Smooth muscle cell of the brain vasculature (primary cell): Measurements from ENCODE around the gene SLC38A3.
"Not testable (repeated sequence)": the region's sequence is repeated elsewhere in the genome, so short reads cannot be mapped to it uniquely, and the experiment has no call there.

Source experiments
- DNase-seq: peaks from one replicate; pipeline ENCODE4 v3.0.0-alpha.2; 2012; ENCODE audit warnings: low read depth, low spot score

SLC38A3 gene

DNA sequence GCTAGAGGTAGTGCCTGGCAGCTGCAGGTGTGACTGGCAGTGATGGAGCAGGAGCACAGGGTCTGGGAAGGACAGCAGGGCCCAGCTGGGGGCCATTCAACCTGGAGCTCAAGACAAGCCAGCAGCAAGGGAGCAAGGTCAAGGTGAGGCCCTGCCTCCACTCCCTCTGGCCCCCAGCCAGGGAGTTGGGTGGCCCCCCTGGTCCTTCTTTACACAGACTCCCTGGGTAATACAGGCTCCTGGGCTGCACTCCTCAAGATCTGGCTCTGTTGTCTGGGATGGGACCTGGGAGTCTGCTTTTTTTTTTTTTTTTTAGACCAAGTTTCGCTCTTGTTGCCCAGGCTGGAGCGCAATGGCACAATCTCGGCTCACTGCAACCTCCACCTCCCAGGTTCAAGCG is 45.4 kb downstream of the SLC38A3 start:
- no peak for DNase-seq

DNA sequence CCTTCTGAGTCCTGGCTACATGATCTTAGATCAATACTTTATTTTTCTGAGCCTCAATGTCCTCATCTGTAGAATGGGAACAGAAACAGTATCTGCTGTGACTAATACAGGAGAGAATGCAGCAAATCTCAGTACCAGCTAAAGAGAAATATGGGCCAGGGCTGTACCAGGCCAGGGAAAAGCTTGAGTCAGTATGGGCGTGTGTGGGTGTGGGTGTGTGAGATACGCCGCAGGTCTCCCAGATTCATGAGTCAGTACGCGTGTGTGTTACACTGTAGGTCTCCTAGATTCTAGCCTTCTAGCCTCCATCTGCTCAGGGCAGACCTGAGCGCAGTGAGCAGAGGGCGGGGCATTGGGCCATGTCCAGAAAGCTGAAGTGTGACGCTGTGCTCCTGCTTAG is 46.1 kb downstream of the SLC38A3 start:
- no peak for DNase-seq

GRCh38 chr3:50254577-50255250 is 49.6 kb downstream of the SLC38A3 start:
- DNase-seq, result no peak

DNA sequence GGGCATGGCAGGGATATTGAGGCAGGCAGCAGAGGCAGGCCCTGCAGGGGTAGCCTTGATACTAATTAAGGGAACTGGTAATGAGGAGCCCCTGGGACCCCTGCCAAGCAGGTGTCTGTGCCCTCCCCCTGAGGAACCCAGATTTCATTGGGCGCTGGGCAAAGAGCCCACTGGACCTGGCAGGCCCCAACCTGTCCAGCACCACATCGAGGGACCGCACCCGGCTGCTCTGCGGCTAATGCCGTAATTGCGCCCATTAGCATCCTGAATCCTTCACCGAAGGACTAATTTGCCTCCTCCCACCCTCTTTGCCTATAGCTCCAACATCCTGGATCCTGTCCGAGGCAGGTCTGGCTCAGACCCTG is 50.2 kb downstream of the SLC38A3 start:
- DNase-seq, result no peak

GRCh38 chr3:50256978-50257890 is 52.2 kb downstream of the SLC38A3 start:
- DNase-seq, result no peak

DNA sequence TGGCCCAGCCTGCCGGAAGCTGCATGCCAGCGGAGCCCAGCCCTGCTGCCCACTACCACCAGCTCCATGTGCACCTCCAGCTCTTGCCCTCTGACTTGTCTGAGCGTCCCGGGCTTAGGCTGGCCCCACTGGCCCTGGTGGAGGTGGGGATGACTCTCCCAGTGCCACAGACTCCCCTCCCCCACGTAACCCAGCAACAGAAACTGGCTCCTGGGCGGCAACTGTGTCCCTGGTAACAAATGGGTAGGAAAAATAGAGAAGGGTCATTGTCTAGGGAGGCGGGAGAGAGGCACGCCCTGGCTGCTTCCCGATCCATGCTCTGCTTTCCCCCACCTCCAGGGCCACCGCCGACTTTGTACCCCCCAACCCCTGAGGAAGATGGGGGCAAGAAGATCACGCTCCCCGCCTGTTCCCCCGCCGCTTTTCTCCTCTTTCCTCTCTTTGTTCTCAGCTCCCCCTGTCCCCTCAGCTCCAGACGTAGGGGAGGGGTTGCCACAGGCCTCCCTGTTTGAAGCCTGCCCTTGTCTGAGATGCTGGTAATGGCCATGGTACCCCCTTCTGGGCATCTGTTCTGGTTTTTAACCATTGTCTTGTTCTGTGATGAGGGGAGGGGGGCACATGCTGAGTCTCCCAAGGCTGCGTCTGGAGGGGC is 53.1 kb downstream of the SLC38A3 start:
- DNase-seq, result no peak

GRCh38 chr3:50258979-50259378 is 53.9 kb downstream of the SLC38A3 start:
- DNase-seq, result no peak

DNA sequence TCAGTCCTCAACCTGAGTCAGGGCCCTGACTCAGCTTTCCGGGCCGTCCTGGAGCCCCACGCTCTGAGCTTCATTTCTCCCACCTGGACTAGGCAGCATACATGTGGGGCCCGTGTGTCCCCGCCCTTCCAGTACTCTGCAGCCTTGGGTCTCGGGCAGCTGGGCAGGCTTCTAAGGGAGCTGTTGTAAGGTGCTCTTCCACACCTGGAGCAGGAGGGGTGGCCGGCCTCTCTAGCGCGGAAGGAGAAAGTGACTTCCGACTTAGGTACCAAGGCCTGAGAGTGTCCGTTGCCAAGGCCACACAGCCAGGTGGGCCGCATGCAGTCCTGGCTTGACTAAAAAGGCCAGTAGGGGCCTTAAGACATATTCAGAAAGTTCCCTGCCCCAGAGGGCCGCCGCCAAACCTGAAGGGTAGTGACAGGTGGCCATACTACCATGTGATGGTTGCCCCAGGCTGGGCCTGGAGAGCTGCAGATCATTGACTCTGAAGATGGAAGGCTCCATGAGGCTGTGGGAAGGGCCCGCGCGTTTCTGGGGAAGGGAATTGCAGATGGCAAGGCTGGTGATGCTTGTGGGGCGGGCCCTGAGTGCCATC is 54.5 kb downstream of the SLC38A3 start:
- no peak for DNase-seq

- no peak for DNase-seq
Observed at GRCh38 chr3:50260027-50260941, 55.2 kb downstream of the SLC38A3 start.

DNA sequence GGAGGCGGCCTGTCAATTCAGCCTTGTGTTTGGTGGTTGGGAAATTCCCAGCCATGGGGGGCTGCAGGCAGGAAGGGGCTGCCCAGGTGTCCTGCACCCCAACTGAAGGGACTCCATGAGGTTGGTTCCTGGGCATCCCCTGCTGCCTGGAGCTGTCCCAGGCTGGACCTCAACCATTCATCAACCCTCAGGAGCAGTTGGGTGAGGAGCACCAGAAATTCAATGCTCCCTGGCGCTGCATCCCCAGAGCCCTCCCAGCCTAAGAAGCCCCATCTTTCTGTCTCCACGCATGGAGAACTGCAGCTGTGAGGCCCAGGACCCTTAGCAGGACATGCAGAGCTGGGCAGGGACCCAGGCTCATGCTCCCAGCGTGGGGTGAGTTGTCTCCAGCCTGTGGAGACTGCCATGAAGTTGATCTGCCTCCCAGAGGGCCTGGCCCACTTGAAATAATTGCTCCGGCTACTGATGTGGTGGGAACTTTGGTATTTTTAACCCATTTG is 55.9 kb downstream of the SLC38A3 start:
- no peak for DNase-seq

DNA sequence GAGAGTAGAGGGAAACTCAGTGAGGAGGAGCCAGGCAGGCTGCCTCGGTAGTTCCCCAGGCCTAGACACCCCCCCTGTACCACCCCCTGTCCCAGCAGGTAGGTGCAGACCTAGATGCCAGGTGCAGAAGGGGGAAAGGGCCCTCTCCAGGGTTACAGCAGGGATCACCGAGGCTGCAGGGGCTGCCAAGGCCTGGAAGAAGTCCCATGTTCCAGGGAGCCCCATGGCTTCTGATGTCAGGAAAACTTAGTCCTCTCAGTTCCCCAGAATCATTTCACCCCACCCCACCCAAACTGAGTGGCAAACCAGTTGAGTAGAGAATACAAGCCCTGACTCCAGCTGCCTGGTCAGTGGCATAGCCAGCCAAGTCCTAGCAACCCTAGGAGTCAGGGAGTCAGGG is 56.4 kb downstream of the SLC38A3 start:
- no peak for DNase-seq

DNA sequence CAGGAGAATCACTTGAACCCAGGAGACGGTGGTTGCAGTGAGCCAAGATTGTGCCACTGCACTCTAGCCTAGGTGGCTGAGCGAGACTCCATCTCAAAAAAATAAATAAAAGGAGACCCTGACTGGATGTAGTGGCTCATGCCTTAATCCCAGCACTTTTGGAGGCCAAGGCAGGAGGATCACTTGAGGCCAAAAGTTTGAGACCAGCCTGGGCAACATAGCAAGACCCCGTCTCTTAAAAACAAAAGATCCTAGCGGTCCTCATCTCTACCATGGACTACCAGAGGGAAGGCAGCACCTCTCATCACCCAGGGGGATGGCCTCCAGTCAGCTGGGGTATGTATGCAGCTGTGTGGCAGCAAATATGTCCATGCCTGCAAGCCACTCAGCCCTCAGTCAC is 57.1 kb downstream of the SLC38A3 start:
- not testable (repeated sequence) for DNase-seq

GRCh38 chr3:50262778-50263177 is 57.7 kb downstream of the SLC38A3 start:
- no peak for DNase-seq

DNA sequence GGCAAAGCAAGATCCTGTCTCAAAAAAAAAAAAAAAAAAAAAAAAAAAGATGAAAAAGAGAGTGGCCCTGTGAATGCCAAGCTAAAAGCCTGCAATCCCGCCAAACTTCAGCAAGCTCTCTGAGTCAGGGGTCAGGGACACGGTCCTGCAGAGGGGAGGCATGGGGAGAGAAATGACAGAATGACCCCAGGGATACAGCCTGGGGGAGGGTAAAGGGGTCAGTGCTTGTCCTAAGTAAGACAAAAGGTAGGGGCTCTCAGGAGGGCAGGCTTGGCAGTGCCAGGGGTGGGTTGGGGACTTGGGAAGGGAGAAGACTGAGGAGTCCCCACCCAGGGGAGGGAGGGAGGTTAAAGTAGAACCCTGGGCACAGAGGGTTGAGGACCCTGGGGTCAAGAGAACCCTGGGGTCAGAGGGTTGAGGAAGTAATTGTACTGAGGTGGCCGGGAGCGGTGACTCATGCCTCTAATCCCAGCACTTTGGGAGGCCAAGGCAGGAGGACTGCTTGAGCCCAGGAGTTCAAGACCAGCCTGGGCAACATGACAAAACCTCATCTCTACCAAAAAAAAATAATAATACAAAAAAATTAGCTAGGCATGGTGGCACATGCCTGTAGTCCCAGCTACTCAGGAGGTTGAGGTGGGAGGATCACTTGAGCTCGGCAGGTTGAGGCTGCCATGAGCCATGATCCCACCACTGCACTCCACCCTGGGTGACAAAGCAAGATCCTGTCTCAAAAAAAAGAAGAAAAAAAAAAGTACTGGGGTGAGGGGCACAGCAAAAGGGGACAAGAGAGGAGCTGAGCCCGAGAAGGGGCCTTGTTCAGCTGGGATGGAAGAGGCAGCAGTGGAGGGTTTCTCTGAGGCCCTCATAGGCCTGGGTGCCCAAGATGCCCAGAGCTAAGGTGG is 58.7 kb downstream of the SLC38A3 start:
- DNase-seq, result no peak

GRCh38 chr3:50264383-50264963 is 59.4 kb downstream of the SLC38A3 start:
- peak; percentile 89 for DNase-seq

DNA sequence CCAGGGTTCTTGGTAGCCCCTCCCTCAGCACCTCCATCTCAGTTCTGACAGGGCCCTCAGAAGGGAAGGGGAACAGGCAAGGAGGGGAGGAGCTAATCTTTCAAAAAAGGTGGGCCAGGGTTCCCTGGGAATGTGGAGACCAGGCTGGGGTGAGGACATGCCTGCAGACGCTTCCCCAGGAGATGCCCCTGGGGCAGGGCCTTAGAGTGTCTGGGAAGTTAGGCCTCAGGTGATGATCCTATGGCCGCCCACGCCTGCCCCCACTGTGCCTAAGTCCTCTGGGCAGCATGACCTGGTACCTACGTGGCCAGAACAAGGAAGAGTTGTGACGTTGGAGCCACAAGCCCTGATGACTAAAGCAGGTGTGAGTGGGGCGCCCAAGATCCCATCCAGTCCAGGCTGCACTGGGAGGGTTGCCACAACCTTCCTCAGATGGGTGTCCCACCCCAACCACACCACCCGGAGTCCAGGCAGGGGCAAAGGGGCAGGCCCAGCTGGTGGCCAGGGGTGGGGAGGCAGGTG is 60.0 kb downstream of the SLC38A3 start:
- DNase-seq, result no peak

GRCh38 chr3:50265571-50265970 is 60.5 kb downstream of the SLC38A3 start:
- DNase-seq, result no peak

DNA sequence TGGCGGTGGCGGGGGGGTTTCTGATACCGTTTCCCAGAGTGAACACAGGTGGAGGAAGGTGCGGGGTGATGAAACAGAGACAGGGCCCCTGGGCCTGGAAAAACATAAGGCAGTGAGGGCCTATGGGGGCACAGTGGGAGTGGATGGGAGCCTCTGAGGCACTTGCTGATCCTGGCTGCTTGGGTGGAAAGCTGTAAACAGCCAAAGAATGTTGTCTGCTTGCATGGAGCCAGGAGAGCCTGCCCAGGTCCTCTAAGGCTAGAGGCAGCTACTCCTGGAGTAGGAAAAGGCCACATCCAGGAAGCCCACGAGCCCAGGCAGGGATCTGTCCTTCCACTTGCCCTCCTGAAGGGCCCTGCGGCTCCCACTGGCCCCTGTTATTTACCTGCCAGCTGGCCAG is 60.9 kb downstream of the SLC38A3 start:
- no peak for DNase-seq

- DNase-seq, result no peak
Observed at GRCh38 chr3:50266836-50267235, 61.8 kb downstream of the SLC38A3 start.
